D721Med (cell line): ENCODE data around the gene SEMA4G.

ENCODE experiments used
- DNase-seq: peaks from one replicate; pipeline ENCODE4 v3.0.0; 2011; ENCODE audit warnings: low spot score; ENCODE audit not compliant: insufficient read length
- FAIRE-seq: peaks from 2 replicates; lab custom pipeline; 2011; peaks lifted over from hg19 to GRCh38; lab: Jason Lieb, UNC
- CTCF ChIP-seq: IDR thresholded peaks from 2 replicates; pipeline ENCODE4 v1.5.1; 2012; ENCODE audit warnings: mild to moderate bottlenecking, control low read depth; ENCODE audit not compliant: insufficient read depth; ENCODE audit errors: missing control alignments

Gene SEMA4G

GRCh38 chr10:100997360-100998182 lies 28.3 kb downstream of the SEMA4G start:
- DNase-seq: peak; percentile 74
- TF ChIP-seq CTCF: peak; percentile 72
- FAIRE-seq: no peak

GRCh38 chr10:100998183-100998990 lies 29.1 kb downstream of the SEMA4G start:
- DNase-seq (peak; percentile 89), FAIRE-seq (no peak)
- TF ChIP-seq CTCF: no peak

- peak; percentile 55 for TF ChIP-seq CTCF
- FAIRE-seq: no peak
- peak; percentile 69 for DNase-seq
These were observed 29.9 kb downstream of the SEMA4G start for GRCh38 chr10:100998991-100999741.

- FAIRE-seq: no peak
- TF ChIP-seq CTCF: no peak
- no peak for DNase-seq
These were observed 30.4 kb downstream of the SEMA4G start, which contains the start of gene LZTS2 for GRCh38 chr10:100999742-101000126. LZTS2 (plus strand) TSS chr10:100999808; CDS start chr10:101002539, 2,731 bp downstream.

GRCh38 chr10:101000127-101000914 lies 31.0 kb downstream of the SEMA4G start:
- no peak for TF ChIP-seq CTCF
- DNase-seq: no peak
- FAIRE-seq: no peak

GRCh38 chr10:101000915-101001658 lies 31.8 kb downstream of the SEMA4G start:
- TF ChIP-seq CTCF: no peak
- DNase-seq (no peak), FAIRE-seq (peak; percentile 46)
